Astrocyte (in vitro differentiated cells and primary cell): ENCODE data around the gene CIPC.

Source experiments
- CTCF ChIP-seq: IDR thresholded peaks from 2 replicates; pipeline ENCODE4 v1.5.1; 2011; ENCODE audit warnings: low read depth, mild to moderate bottlenecking, inconsistent platforms, low read length, moderate library complexity; ENCODE audit not compliant: insufficient read depth
- EZH2 ChIP-seq: IDR thresholded peaks from 2 replicates; pipeline ENCODE4 v1.6.1; 2012; ENCODE audit warnings: mild to moderate bottlenecking, low read length, inconsistent platforms; ENCODE audit not compliant: insufficient read depth

GRCh38 chr14:77120771-77121743 lies 23.0 kb downstream of the CIPC start:
- no peak for TF ChIP-seq CTCF
- TF ChIP-seq EZH2, result no peak
